GM12864 (cell line): ENCODE results near the gene OXLD1.
A peak's percentile ranks its signal among the peaks of the same experiment; 100 is the strongest.

Experiments used
- DNase-seq: peaks from one replicate; pipeline ENCODE4 v3.0.0-alpha.2; 2011; ENCODE audit warnings: low read depth
- H3K4me3 ChIP-seq: 2 replicates; pipeline ENCODE4 v1.5.1; 2011; ENCODE audit warnings: mild to moderate bottlenecking, low read depth, low read length, control low read depth
- CTCF ChIP-seq: IDR thresholded peaks from 2 replicates; pipeline ENCODE4 v1.5.1; 2011; ENCODE audit warnings: low read depth, mild to moderate bottlenecking, moderate library complexity, low read length, control low read depth, inconsistent platforms; ENCODE audit errors: missing control alignments

The OXLD1 gene

GRCh38 chr17:81687770-81688541 is 21.6 kb upstream of the OXLD1 start:
- no peak overlapping the region for H3K4me3 ChIP-seq
- TF ChIP-seq CTCF = no peak
- DNase-seq = no peak

GRCh38 chr17:81686614-81687013 is 20.2 kb upstream of the OXLD1 start:
- TF ChIP-seq CTCF = no peak
- no peak for DNase-seq
- no peak overlapping the region for H3K4me3 ChIP-seq

- TF ChIP-seq CTCF = no peak
- peak overlapping the region; percentile 66 for H3K4me3 ChIP-seq
- DNase-seq = no peak
Measured at GRCh38 chr17:81685108-81685507, 18.7 kb upstream of the OXLD1 start.

GRCh38 chr17:81684442-81684911 is 18.1 kb upstream of the OXLD1 start:
- peak overlapping the region; percentile 66 for H3K4me3 ChIP-seq

GRCh38 chr17:81683584-81684441 is 17.4 kb upstream of the OXLD1 start, which contains the start of the genes ARL16 and HGS:
Gene ARL16, minus strand, starts transcription at chr17:81683797. Its CDS starts 44 bp downstream, at chr17:81683753.
Gene HGS, plus strand, starts transcription at chr17:81684011. Its CDS starts 56 bp downstream, at chr17:81684067.
- no peak for TF ChIP-seq CTCF
- peak; percentile 93 for DNase-seq
- H3K4me3 ChIP-seq = peak within 1 kb of the TSS; percentile 66

More at GRCh38 chr17:81684442-81684911, 18.1 kb upstream of the OXLD1 start:
- no peak for DNase-seq
- no peak for TF ChIP-seq CTCF

GRCh38 chr17:81683208-81683583 is 16.8 kb upstream of the OXLD1 start:
- peak overlapping the region; percentile 66 for H3K4me3 ChIP-seq
- DNase-seq = no peak
- no peak for TF ChIP-seq CTCF
